Heart right ventricle (tissue), 16 donors: Measurements from ENCODE around the gene ANKRD42. TPM values are rescaled to one million over a fixed set of nuclear protein-coding genes. Genes with fewer than 3 reads are reported as not detected.

ENCODE experiments used
- ATAC-seq, 8 donors: fragments of 200-7000 bp; cut with Tn5 transposase; one replicate each; pipeline ENCODE4 v1.9.1; 2020; ENCODE audit warnings: mild to moderate bottlenecking in 8 of 8, moderate library complexity in 8 of 8, moderate number of reproducible peaks in 1 of 8
- DNase-seq, 2 donors: peaks; one replicate each; pipeline ENCODE4 v3.0.0-alpha.2; 2020
- H3K27ac ChIP-seq, 10 donors: fragments of 200-600 bp; sonication (generic) in 2 of 10; one replicate each; pipeline versions ENCODE4 v1.5.0 to v1.8.0; 2020 to 2022; ENCODE audit warnings: mild to moderate bottlenecking in 3 of 10
- H3K27me3 ChIP-seq, 7 donors: fragments of 200-600 bp; one replicate each; pipeline ENCODE4 v1.8.0; 2021 to 2022; ENCODE audit warnings: mild to moderate bottlenecking in 2 of 7
- H3K36me3 ChIP-seq, 9 donors: fragments of 200-600 bp; sonication (generic) in 1 of 9; one replicate each; pipeline versions ENCODE4 v1.5.0 to v1.8.0; 2020 to 2022; ENCODE audit warnings: mild to moderate bottlenecking in 2 of 9
- H3K4me1 ChIP-seq, 9 donors: fragments of 200-600 bp; sonication (generic) in 1 of 9; one replicate each; pipeline versions ENCODE4 v1.5.0 to v1.8.0; 2020 to 2022; ENCODE audit warnings: mild to moderate bottlenecking in 4 of 9
- H3K4me3 ChIP-seq, 10 donors: fragments of 200-600 bp; sonication (generic) in 2 of 10; one replicate each; pipeline versions ENCODE4 v1.5.0 to v1.8.0; 2020 to 2022; ENCODE audit warnings: mild to moderate bottlenecking in 7 of 10, moderate library complexity in 2 of 10
- H3K9me3 ChIP-seq, 11 donors: fragments of 200-600 bp in 10 of 11; sonication (generic) in 2 of 11; one replicate each; pipeline versions ENCODE4 v1.5.0 to v1.8.0; 2013 to 2022; ENCODE audit warnings: mild to moderate bottlenecking in 2 of 11, control low read depth in 1 of 11, moderate library complexity in 1 of 11
- WGBS, 2 donors: extraction: QIAGEN DNeasy Blood & Tissue Kit; methylation state at CpG; one replicate each; pipeline ENCODE4 v1.1.7; 2013; ENCODE audit warnings: inconsistent platforms in 1 of 2; 5-methylcytosine and 5-hydroxymethylcytosine counted together
- intact Hi-C, 10 donors: fragments of 100-400 bp; cut with DNase I; formaldehyde crosslinking; loops; one replicate each; pipeline versions ENCODE4 v1.11.1 to v1.14.2; 2022
- polyA plus RNA-seq, 2 donors: library from polyadenylated mRNA; stranded (reverse); fragments of 200-250 nt; gene quantifications; one replicate each; pipeline ENCODE4 v1.2.3, GENCODE V29; 2013
- total RNA-seq, 10 donors: library from RNA; stranded (reverse); fragmentation: NEBNext Ultra II Directional in 3 of 10; extraction: Animal tissue kit (Norgen Biotek cat#: 25700) in 3 of 10; gene quantifications; one replicate each; pipeline versions ENCODE4 v1.2.1 to v1.2.4, GENCODE V29; 2021 to 2023
- TF ChIP-seq, protein P1 (sequence below), 9 donors: fragments of 200-600 bp; sonication (generic) in 2 of 9; IDR thresholded peaks; one replicate each; pipeline versions ENCODE4 v1.5.0 to v1.8.0; 2021 to 2022; ENCODE audit warnings: antibody characterized with exemption in 9 of 9, mild to moderate bottlenecking in 5 of 9, moderate library complexity in 1 of 9
- donor health status: Arrhythmogenic right ventricular cardiomyopathy.
- donor health status: ischemic (EF 13 %, LVEDD 7.1; RV severe dilation, severe dysfunction).
- donor health status: healthy with polysubstance abuse.
- donor health status: DM: no; HTN: yes; CAD: no.
- donor health status: DM: no; HTN: no; CAD: no.
- donor health status: ischemic (EF 25% LVEDD 6.9; RV normal size, moderate dysfunction).
- donor health status: ischemic (EF 25% LVEDD 5.7; RV mildly dilated, moderate dysfunction).
- donor health status: healthy.
- donor health status: DM: yes; HTN: yes; CAD: no.
- donor health status: Ischemic cardiomyopathy.
- donor health status: ischemic (EF 35%, LVEDD 5.7; RV mildly dilated, moderate dysfunction).
- donor health status: nonischemic (EF 11% LVEDD 7.7; RV severe dilation, severe dysfunction).
- donor health status: DM: yes; HTN: yes; CAD: no.
- donor health status: PGD.
- donor health status: ischemic (EF 29% LVEDD 5.4; RV normal size, mild dysfunction).
- donor health status: nonischemic (EF 23%, LVEDD 6.1; RV moderate dilation, normal function).

ANKRD42 gene
- total and polyA plus RNA-seq, 12 donors = 2.0 to 10.7 (median 5.7) TPM

DNA sequence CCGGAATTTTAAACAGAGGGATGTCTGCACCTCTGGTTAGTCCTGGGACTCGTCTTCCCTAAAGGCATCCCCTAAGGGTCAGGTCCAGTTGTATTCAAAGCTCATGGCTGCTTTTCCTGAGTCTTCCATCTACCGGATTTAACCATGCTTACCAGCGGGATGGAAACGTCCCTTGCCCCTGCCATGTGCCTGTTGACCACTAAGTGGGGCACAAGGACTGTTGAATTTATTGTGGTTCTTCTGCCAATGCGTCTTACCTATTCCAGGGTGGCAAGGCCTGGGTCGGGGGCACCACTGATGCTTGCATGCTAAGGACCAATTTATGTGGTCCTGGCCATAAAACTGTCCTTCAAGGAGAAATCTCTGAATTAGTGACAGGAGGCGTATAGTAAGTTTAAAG is 25.6 kb downstream of the ANKRD42 start:
- intact Hi-C loops = no loop called here
- Histone ChIP-seq H3K27me3 (no peaks in the 10 kb centered on the region), H3K27ac (no peak overlapping the region), H3K36me3 (peaks cover 0 to 16% (median under 1%) of the 10 kb centered on the region in 9 donors), H3K4me1 (no peaks in the 10 kb centered on the region), H3K9me3 (no peaks in the 10 kb centered on the region), H3K4me3 (no peak overlapping the region)
- 65 to 69% methylated on average over 8 of the region's 8 CpGs for WGBS, 2 donors
- DNase-seq = no peak
- TF ChIP-seq, protein P1, sequence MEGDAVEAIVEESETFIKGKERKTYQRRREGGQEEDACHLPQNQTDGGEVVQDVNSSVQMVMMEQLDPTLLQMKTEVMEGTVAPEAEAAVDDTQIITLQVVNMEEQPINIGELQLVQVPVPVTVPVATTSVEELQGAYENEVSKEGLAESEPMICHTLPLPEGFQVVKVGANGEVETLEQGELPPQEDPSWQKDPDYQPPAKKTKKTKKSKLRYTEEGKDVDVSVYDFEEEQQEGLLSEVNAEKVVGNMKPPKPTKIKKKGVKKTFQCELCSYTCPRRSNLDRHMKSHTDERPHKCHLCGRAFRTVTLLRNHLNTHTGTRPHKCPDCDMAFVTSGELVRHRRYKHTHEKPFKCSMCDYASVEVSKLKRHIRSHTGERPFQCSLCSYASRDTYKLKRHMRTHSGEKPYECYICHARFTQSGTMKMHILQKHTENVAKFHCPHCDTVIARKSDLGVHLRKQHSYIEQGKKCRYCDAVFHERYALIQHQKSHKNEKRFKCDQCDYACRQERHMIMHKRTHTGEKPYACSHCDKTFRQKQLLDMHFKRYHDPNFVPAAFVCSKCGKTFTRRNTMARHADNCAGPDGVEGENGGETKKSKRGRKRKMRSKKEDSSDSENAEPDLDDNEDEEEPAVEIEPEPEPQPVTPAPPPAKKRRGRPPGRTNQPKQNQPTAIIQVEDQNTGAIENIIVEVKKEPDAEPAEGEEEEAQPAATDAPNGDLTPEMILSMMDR (IDR thresholded peaks at IDR 0.05) = peak in 7 of 9 donors; percentile 13 to 31 (median 15)
- no peak for ATAC-seq

DNA sequence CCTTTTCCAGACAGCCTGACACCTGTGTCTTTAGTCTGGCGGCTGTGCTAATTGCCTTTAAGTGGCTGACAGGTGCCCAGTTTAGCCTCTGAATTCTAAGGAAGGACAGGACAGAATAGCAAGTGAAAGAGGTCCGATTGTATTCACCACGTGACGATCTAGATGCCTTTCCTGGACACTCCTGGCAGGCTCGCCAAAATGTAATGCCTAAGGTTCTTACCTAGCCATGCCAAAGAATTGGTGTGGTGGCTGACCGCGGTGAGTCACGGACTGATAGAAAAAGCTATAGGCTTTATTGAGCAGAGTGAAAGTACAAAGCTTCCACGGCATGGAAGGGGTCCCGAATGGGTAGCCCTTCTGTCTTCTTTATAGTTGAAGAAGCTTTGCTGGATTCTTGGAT is 26.7 kb downstream of the ANKRD42 start:
- no peaks in the 10 kb centered on the region for H3K4me1 ChIP-seq
- H3K9me3 ChIP-seq = no peaks in the 10 kb centered on the region
- no peaks in the 10 kb centered on the region for H3K27me3 ChIP-seq
- H3K36me3 ChIP-seq = peaks cover 0 to 4% (median 0%) of the 10 kb centered on the region in 9 donors
- no peak for DNase-seq
- TF ChIP-seq, protein P1 (IDR thresholded peaks at IDR 0.05) = no peak
- H3K4me3 ChIP-seq = no peak overlapping the region
- no peak for ATAC-seq
- intact Hi-C loops = loop anchor here in 1 of 10 donors (10.0 kb wide), 1 partner anchor 605 kb away; no protein-coding TSS in a partner anchor
- no peak overlapping the region for H3K27ac ChIP-seq
- 85 to 87% methylated on average over 10 of the region's 10 CpGs for WGBS, 2 donors

DNA sequence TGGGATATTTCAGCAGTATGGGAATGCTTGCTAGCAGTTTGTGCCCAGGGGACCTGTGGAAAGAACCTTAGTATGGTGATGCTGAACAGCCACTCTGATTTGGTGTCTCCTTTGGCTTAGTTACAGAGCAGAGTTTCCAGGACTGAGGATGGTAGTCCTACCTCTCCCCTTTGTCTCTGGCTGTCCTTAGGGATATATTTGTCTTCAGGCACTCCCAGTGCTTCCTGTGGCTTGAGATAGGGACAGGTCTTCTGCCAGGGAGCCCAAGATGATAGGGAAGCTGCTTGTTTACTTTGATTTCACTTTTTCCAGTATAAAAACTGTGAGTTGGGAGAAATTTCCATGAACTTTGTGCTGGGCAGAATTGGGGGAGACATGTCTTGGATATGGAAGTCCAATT is 28.2 kb downstream of the ANKRD42 start:
- no peak for ATAC-seq

DNA sequence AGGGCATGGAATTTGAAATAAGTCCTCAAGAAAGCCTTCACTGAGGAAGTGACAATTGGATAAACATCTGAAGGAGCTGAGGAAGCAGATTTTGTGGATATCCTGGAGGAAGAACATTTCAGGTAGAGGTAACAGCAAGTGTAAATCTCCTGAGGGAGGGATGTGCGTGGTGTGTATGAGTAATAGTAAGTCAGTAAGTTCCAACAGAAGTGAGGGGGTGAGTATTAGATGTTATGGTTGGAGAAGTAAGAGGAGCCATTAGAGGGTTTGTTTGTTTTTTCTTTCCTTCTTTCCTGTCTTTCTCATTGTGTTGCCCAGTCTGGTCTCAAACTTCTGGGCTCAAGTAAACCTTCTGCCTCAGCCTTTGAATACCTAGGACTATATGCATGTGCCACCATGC is 29.0 kb downstream of the ANKRD42 start:
- H3K27ac ChIP-seq = no peak overlapping the region
- intact Hi-C loops = loop anchor here in 1 of 10 donors (10.0 kb wide), 1 partner anchor 602 kb away; no protein-coding TSS in a partner anchor
- TF ChIP-seq, protein P1 (IDR thresholded peaks at IDR 0.05) = no peak
- no peaks in the 10 kb centered on the region for H3K36me3 ChIP-seq
- WGBS, 2 donors = 95 to 96% methylated on average over 1 of the region's 1 CpG
- H3K4me1 ChIP-seq = no peaks in the 10 kb centered on the region
- no peak for ATAC-seq
- no peaks in the 10 kb centered on the region for H3K9me3 ChIP-seq
- no peak for DNase-seq
- H3K4me3 ChIP-seq = no peak overlapping the region
- H3K27me3 ChIP-seq = no peaks in the 10 kb centered on the region

More for the DNA sequence above, 28.2 kb downstream of the ANKRD42 start:
- TF ChIP-seq, protein P1 (IDR thresholded peaks at IDR 0.05) = no peak
- Histone ChIP-seq H3K27ac (no peak overlapping the region), H3K4me1 (no peaks in the 10 kb centered on the region), H3K4me3 (no peak overlapping the region), H3K9me3 (no peaks in the 10 kb centered on the region), H3K27me3 (no peaks in the 10 kb centered on the region), H3K36me3 (no peaks in the 10 kb centered on the region)
- intact Hi-C loops = loop anchor here in 1 of 10 donors (10.0 kb wide), 1 partner anchor 603 kb away; no protein-coding TSS in a partner anchor
- DNase-seq = no peak
